ENCODE measurements around the gene STUB1. TPM values are rescaled to one million over a fixed set of nuclear protein-coding genes. Genes with fewer than 3 reads are reported as not detected.

STUB1 gene
- total and polyA plus RNA-seq, 2 of the 8 experiments (the other 6 are each of a cell fraction or from before 2014, with no cell fraction given) = 89.9 to 103 TPM

DNA sequence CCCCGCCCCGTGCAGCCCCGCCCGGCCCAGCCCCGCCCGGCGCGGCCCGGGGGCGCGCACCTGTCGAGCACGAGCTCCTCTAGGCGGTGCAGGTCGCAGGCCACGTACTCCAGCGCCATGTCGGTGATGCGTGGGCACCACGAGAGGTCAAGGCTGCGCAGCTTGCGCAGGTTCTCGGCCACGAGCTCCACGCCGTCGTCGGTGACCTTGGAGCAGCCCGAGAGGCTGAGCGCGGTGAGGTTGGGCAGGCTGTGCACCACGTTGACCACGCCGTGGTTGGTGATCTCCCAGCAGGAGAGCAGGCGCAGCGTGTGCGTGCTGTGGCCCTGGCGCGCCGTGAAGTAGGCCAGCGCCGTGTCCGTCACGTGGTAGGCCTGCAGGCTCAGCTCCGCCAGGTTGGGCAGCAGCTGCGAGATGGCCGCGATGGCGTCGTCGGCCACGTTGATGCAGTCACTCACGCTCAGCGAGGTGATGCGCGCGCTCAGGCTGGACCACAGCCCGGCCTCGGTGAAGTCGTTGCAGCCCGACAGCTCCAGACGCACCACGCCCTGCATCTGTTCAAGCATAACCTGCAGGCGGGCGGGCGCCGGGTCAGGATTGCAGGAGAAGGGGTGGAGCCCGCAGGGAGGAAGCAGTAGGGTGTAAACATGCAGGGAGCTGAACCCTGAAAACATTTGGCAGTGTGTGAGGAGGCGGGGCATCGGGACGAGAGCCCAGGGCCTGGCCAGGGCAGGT lies 15.3 kb downstream of the STUB1 start (continued):
- no peak for TF ChIP-seq SP1 (IDR thresholded peaks at IDR 0.05; ENCODE audit: low read depth, low read length)
- no peak; the same call in 1 of the 2 replicates for TF ChIP-seq SUZ12 (IDR thresholded peaks at IDR 0.05; ENCODE audit: low read length)
- no peak for TF ChIP-seq ZNF274 (IDR thresholded peaks at IDR 0.05; ENCODE audit: borderline replicate concordance, extremely low read depth, low read length)
- TF ChIP-seq CEBPB (IDR thresholded peaks at IDR 0.05; ENCODE audit: low read depth, low read length) = no peak
- TF ChIP-seq, protein P1, sequence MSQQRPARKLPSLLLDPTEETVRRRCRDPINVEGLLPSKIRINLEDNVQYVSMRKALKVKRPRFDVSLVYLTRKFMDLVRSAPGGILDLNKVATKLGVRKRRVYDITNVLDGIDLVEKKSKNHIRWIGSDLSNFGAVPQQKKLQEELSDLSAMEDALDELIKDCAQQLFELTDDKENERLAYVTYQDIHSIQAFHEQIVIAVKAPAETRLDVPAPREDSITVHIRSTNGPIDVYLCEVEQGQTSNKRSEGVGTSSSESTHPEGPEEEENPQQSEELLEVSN (IDR thresholded peaks at IDR 0.05) = peak; percentile 92
- no peak for TF ChIP-seq NANOG (IDR thresholded peaks at IDR 0.05; ENCODE audit: insufficient read depth, low read depth, low read length, poor library complexity, severe bottlenecking)
- 0 out of 2 replicates have a peak, but pooled peaks have one; percentile 57 for TF ChIP-seq GABPA (IDR thresholded peaks at IDR 0.05; ENCODE audit: borderline replicate concordance, insufficient read depth, low read length)
- TF ChIP-seq, protein P2, sequence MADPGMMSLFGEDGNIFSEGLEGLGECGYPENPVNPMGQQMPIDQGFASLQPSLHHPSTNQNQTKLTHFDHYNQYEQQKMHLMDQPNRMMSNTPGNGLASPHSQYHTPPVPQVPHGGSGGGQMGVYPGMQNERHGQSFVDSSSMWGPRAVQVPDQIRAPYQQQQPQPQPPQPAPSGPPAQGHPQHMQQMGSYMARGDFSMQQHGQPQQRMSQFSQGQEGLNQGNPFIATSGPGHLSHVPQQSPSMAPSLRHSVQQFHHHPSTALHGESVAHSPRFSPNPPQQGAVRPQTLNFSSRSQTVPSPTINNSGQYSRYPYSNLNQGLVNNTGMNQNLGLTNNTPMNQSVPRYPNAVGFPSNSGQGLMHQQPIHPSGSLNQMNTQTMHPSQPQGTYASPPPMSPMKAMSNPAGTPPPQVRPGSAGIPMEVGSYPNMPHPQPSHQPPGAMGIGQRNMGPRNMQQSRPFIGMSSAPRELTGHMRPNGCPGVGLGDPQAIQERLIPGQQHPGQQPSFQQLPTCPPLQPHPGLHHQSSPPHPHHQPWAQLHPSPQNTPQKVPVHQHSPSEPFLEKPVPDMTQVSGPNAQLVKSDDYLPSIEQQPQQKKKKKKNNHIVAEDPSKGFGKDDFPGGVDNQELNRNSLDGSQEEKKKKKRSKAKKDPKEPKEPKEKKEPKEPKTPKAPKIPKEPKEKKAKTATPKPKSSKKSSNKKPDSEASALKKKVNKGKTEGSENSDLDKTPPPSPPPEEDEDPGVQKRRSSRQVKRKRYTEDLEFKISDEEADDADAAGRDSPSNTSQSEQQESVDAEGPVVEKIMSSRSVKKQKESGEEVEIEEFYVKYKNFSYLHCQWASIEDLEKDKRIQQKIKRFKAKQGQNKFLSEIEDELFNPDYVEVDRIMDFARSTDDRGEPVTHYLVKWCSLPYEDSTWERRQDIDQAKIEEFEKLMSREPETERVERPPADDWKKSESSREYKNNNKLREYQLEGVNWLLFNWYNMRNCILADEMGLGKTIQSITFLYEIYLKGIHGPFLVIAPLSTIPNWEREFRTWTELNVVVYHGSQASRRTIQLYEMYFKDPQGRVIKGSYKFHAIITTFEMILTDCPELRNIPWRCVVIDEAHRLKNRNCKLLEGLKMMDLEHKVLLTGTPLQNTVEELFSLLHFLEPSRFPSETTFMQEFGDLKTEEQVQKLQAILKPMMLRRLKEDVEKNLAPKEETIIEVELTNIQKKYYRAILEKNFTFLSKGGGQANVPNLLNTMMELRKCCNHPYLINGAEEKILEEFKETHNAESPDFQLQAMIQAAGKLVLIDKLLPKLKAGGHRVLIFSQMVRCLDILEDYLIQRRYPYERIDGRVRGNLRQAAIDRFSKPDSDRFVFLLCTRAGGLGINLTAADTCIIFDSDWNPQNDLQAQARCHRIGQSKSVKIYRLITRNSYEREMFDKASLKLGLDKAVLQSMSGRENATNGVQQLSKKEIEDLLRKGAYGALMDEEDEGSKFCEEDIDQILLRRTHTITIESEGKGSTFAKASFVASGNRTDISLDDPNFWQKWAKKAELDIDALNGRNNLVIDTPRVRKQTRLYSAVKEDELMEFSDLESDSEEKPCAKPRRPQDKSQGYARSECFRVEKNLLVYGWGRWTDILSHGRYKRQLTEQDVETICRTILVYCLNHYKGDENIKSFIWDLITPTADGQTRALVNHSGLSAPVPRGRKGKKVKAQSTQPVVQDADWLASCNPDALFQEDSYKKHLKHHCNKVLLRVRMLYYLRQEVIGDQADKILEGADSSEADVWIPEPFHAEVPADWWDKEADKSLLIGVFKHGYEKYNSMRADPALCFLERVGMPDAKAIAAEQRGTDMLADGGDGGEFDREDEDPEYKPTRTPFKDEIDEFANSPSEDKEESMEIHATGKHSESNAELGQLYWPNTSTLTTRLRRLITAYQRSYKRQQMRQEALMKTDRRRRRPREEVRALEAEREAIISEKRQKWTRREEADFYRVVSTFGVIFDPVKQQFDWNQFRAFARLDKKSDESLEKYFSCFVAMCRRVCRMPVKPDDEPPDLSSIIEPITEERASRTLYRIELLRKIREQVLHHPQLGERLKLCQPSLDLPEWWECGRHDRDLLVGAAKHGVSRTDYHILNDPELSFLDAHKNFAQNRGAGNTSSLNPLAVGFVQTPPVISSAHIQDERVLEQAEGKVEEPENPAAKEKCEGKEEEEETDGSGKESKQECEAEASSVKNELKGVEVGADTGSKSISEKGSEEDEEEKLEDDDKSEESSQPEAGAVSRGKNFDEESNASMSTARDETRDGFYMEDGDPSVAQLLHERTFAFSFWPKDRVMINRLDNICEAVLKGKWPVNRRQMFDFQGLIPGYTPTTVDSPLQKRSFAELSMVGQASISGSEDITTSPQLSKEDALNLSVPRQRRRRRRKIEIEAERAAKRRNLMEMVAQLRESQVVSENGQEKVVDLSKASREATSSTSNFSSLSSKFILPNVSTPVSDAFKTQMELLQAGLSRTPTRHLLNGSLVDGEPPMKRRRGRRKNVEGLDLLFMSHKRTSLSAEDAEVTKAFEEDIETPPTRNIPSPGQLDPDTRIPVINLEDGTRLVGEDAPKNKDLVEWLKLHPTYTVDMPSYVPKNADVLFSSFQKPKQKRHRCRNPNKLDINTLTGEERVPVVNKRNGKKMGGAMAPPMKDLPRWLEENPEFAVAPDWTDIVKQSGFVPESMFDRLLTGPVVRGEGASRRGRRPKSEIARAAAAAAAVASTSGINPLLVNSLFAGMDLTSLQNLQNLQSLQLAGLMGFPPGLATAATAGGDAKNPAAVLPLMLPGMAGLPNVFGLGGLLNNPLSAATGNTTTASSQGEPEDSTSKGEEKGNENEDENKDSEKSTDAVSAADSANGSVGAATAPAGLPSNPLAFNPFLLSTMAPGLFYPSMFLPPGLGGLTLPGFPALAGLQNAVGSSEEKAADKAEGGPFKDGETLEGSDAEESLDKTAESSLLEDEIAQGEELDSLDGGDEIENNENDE (IDR thresholded peaks at IDR 0.05; ENCODE audit: insufficient replicate concordance, low read length) = no peak
- TF ChIP-seq PHF8 (conservative IDR thresholded peaks at IDR 0.05; ENCODE audit: low read depth, low read length) = no peak; the same call in 1 of the 2 replicates
